Peyer's patch (tissue), 4 donors: ENCODE data around the gene PNPO.
A peak's percentile ranks its signal among the peaks of the same experiment; 100 is the strongest.

ENCODE experiments used
- POLR2A ChIP-seq, 2 donors: fragments of 450-650 bp; IDR thresholded peaks; one replicate each; pipeline ENCODE4 v1.5.1; 2017; ENCODE audit warnings: antibody characterized with exemption in 2 of 2, mild to moderate bottlenecking in 2 of 2, moderate library complexity in 2 of 2
- TF ChIP-seq, protein P1 (sequence below), 6 experiments: fragments of 450-650 bp in 4 of 6; fragments of 200-600 bp in 2 of 6; sonication (generic) in 1 of 6; IDR thresholded peaks; one replicate each; pipeline ENCODE4 v1.5.1; 2017 to 2019; ENCODE audit warnings: antibody characterized with exemption in 6 of 6, mild to moderate bottlenecking in 3 of 6, moderate library complexity in 1 of 6

- TF ChIP-seq, protein P1, sequence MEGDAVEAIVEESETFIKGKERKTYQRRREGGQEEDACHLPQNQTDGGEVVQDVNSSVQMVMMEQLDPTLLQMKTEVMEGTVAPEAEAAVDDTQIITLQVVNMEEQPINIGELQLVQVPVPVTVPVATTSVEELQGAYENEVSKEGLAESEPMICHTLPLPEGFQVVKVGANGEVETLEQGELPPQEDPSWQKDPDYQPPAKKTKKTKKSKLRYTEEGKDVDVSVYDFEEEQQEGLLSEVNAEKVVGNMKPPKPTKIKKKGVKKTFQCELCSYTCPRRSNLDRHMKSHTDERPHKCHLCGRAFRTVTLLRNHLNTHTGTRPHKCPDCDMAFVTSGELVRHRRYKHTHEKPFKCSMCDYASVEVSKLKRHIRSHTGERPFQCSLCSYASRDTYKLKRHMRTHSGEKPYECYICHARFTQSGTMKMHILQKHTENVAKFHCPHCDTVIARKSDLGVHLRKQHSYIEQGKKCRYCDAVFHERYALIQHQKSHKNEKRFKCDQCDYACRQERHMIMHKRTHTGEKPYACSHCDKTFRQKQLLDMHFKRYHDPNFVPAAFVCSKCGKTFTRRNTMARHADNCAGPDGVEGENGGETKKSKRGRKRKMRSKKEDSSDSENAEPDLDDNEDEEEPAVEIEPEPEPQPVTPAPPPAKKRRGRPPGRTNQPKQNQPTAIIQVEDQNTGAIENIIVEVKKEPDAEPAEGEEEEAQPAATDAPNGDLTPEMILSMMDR (IDR thresholded peaks at IDR 0.05) = peak in 3 of 6 experiments; percentile 27 to 40 (median 31)
- TF ChIP-seq POLR2A (IDR thresholded peaks at IDR 0.05) = peak in 1 of 2 donors; percentile 23
These were observed 12.5 kb downstream of the PNPO start for GRCh38 chr17:47953909-47954308.
